Measurements from ENCODE around the gene NELL2. TPM values are rescaled to one million over a fixed set of nuclear protein-coding genes. Genes with fewer than 3 reads are reported as not detected.

NELL2 gene
- total RNA-seq, 2 donors from 2014 or later: 0.31 to 0.52 TPM

DNA sequence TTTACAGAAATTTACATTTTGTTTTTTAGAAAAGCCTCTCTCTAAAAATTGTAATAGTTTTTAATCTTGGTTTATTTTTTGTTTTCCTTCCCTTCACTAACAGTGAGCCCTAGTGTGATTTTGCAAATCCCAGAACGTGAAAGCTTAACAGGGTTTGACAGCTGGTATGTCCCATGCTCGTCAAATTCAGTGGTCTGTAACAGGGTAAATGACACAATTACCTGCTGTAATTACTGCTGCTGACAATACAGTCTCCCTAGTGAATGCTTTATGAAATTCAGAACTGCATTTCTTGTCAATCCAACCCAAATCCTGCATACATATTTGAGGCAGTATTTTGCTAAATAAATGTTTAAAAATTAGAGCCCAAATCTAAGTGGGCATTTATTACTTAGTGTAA lies 249.2 kb downstream of the NELL2 start:
- DNase-seq (ENCODE audit: low spot score): no peak
- Histone ChIP-seq H3K36me3 (no peaks in the 10 kb centered on the region), H3K4me3 (no peak overlapping the region), H3K9me3 (no peaks in the 10 kb centered on the region), H3K27ac (no peak overlapping the region), H3K4me1 (no peaks in the 10 kb centered on the region), H3K27me3 (no peaks in the 10 kb centered on the region)
- TF ChIP-seq, protein P1, sequence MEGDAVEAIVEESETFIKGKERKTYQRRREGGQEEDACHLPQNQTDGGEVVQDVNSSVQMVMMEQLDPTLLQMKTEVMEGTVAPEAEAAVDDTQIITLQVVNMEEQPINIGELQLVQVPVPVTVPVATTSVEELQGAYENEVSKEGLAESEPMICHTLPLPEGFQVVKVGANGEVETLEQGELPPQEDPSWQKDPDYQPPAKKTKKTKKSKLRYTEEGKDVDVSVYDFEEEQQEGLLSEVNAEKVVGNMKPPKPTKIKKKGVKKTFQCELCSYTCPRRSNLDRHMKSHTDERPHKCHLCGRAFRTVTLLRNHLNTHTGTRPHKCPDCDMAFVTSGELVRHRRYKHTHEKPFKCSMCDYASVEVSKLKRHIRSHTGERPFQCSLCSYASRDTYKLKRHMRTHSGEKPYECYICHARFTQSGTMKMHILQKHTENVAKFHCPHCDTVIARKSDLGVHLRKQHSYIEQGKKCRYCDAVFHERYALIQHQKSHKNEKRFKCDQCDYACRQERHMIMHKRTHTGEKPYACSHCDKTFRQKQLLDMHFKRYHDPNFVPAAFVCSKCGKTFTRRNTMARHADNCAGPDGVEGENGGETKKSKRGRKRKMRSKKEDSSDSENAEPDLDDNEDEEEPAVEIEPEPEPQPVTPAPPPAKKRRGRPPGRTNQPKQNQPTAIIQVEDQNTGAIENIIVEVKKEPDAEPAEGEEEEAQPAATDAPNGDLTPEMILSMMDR (IDR thresholded peaks at IDR 0.05): no peak

DNA sequence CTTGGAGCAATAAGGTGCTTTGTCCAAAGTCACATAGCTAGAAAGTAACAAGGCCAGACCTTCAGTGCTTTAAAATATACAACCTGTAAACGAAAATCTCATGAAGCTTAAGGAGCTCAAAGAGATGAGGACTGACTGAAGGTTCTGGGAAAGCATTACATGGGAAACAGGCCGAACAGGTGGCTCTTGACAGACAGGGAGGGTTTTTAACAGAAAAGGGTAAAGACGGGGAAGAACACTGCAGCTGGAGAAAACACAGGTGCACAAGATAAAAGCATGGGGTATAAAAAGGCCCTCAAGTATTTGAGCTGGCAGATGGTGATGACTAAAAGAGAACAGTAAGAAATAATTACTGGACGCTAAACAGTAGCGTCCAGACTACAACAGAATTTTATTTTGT lies 257.2 kb downstream of the NELL2 start:
- Histone ChIP-seq H3K27ac (no peak overlapping the region), H3K27me3 (no peaks in the 10 kb centered on the region), H3K4me1 (no peaks in the 10 kb centered on the region), H3K36me3 (no peaks in the 10 kb centered on the region), H3K9me3 (no peaks in the 10 kb centered on the region), H3K4me3 (no peak overlapping the region)
- TF ChIP-seq, protein P1 (IDR thresholded peaks at IDR 0.05): no peak
- DNase-seq (ENCODE audit: low spot score): no peak

DNA sequence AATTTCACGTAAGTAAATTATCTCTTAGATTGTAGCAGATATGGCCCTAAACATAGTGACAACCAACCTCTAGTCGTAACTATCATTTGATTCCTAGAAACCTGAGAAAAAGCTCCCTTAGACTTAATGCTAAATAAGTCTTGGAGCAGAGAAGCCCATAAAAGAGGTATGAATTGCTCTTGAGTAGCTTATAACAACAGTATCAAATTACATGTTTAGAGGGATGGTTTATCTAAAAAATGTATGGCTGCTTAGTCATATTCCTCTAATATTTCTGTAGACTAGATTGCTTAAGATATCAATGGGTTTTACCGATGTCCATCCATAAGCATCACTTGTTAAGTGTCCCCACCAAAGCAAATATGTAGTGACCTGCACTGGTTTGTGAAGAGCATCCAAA lies 259.7 kb downstream of the NELL2 start:
- Histone ChIP-seq H3K27ac (no peak overlapping the region), H3K36me3 (no peaks in the 10 kb centered on the region), H3K27me3 (no peaks in the 10 kb centered on the region), H3K4me1 (no peaks in the 10 kb centered on the region), H3K9me3 (no peaks in the 10 kb centered on the region), H3K4me3 (no peak overlapping the region)
- TF ChIP-seq, protein P1 (IDR thresholded peaks at IDR 0.05): no peak
- no peak for DNase-seq (ENCODE audit: low spot score)

- DNase-seq (ENCODE audit: low spot score): no peak
- Histone ChIP-seq H3K27ac (no peak overlapping the region), H3K4me1 (no peaks in the 10 kb centered on the region), H3K27me3 (no peaks in the 10 kb centered on the region), H3K9me3 (no peaks in the 10 kb centered on the region), H3K36me3 (no peaks in the 10 kb centered on the region), H3K4me3 (no peak overlapping the region)
- TF ChIP-seq, protein P1 (IDR thresholded peaks at IDR 0.05): no peak
Measured at GRCh38 chr12:44611538-44611937, 264.6 kb downstream of the NELL2 start.

GRCh38 chr12:44603701-44604100 lies 272.4 kb downstream of the NELL2 start:
- Histone ChIP-seq H3K27me3 (no peaks in the 10 kb centered on the region), H3K27ac (no peak overlapping the region), H3K36me3 (no peaks in the 10 kb centered on the region), H3K9me3 (no peaks in the 10 kb centered on the region), H3K4me1 (no peaks in the 10 kb centered on the region), H3K4me3 (no peak overlapping the region)
- TF ChIP-seq, protein P1 (IDR thresholded peaks at IDR 0.05): no peak
- no peak for DNase-seq (ENCODE audit: low spot score)

DNA sequence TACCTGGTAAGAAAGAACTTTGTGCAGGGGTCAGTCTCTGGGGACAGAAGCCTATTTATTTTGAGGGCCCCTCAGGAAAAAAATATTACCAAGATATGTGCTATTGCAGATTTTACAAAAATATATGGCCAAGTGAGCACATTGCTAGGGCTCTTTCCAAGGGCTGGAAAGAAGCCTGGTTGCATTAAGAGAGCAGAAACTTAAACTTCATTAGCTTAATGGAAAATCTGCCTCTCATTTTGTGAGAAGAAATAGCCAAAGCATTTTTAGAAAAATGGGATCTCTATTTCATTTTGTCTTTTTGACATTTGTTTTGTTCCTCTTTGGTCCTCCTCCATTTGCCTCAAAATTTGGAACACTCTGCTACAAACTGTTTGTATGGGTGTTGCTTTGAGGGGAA lies 283.5 kb downstream of the NELL2 start:
- DNase-seq (ENCODE audit: low spot score): no peak
- H3K27me3 ChIP-seq: no peaks in the 10 kb centered on the region
- H3K27ac ChIP-seq: no peak overlapping the region
- TF ChIP-seq, protein P1 (IDR thresholded peaks at IDR 0.05): no peak
- no peaks in the 10 kb centered on the region for H3K9me3 ChIP-seq
- H3K4me3 ChIP-seq: no peak overlapping the region
- no peaks in the 10 kb centered on the region for H3K36me3 ChIP-seq
- H3K4me1 ChIP-seq: no peaks in the 10 kb centered on the region

Measured in right atrium auricular region (tissue), 2 donors.